HG03066 (cell line): ENCODE measurements around the gene SPEN.

Experiments used
- ATAC-seq: cut with Tn5 transposase; IDR thresholded peaks from one replicate; pipeline ENCODE4 v1.9.1; 2021; ENCODE audit warnings: low read depth; ENCODE audit not compliant: unreplicated experiment

Gene SPEN

GRCh38 chr1:15945011-15945831, 97.7 kb downstream of the SPEN start:
- no peak for ATAC-seq

GRCh38 chr1:15945832-15946448, 98.4 kb downstream of the SPEN start:
- no peak for ATAC-seq

GRCh38 chr1:15946571-15947381, 99.3 kb downstream of the SPEN start:
- no peak for ATAC-seq

- no peak for ATAC-seq
Measured at GRCh38 chr1:15947382-15948090, 100.0 kb downstream of the SPEN start.

GRCh38 chr1:15948091-15948591, 100.6 kb downstream of the SPEN start:
- ATAC-seq = no peak

- no peak for ATAC-seq
Measured at GRCh38 chr1:15948595-15949452, 101.3 kb downstream of the SPEN start.

GRCh38 chr1:15949453-15950245, 102.1 kb downstream of the SPEN start:
- peak; percentile 73 for ATAC-seq

GRCh38 chr1:15950302-15950701, 102.8 kb downstream of the SPEN start:
- ATAC-seq = no peak

- ATAC-seq = no peak
Measured at GRCh38 chr1:15950763-15951295, 103.3 kb downstream of the SPEN start.

- no peak for ATAC-seq
Measured at GRCh38 chr1:15951341-15952153, 104.0 kb downstream of the SPEN start.

GRCh38 chr1:15952317-15953258, 105.1 kb downstream of the SPEN start:
- no peak for ATAC-seq

GRCh38 chr1:15953294-15953771, 105.8 kb downstream of the SPEN start:
- no peak for ATAC-seq

GRCh38 chr1:15953791-15954241, 106.3 kb downstream of the SPEN start:
- no peak for ATAC-seq

- ATAC-seq = no peak
Measured at GRCh38 chr1:15954316-15954715, 106.8 kb downstream of the SPEN start.

- ATAC-seq = no peak
Measured at GRCh38 chr1:15955552-15955951, 108.0 kb downstream of the SPEN start.

- no peak for ATAC-seq
Measured at GRCh38 chr1:15956150-15956549, 108.6 kb downstream of the SPEN start.
